HepG2 (cell line): ENCODE data around the gene PTGIS. TPM values are rescaled to one million over a fixed set of nuclear protein-coding genes. Genes with fewer than 3 reads are reported as not detected.
A peak's percentile ranks its signal among the peaks of the same experiment; 100 is the strongest.

Experiments used
- ATAD3A ChIP-seq: sonication (generic); formaldehyde crosslinking; IDR thresholded peaks from 2 replicates; pipeline ENCODE4 v1.4.0; 2020; ENCODE audit warnings: missing genetic modification reagents
- ESRRA ChIP-seq: sonication (generic); formaldehyde crosslinking; IDR thresholded peaks from 2 replicates; pipeline ENCODE4 v1.5.1; 2020; ENCODE audit warnings: mild to moderate bottlenecking, low read depth, missing genetic modification reagents
- FOXA1 ChIP-seq, 2 experiments: fragments of 450-650 bp in 1 of 2; sonication (generic) in 1 of 2; formaldehyde crosslinking in 1 of 2; IDR thresholded peaks; 2 replicates each; pipeline versions ENCODE4 v1.4.0 to v1.6.1; 2016 to 2020; ENCODE audit warnings: missing genetic modification reagents in 1 of 2
- FOXC1 ChIP-seq: sonication (generic); formaldehyde crosslinking; IDR thresholded peaks from 2 replicates; pipeline ENCODE4 v1.8.0; 2022; ENCODE audit warnings: mild to moderate bottlenecking, missing genetic modification reagents, borderline replicate concordance
- HDAC2 ChIP-seq: sonication (generic); formaldehyde crosslinking; IDR thresholded peaks from 2 replicates; pipeline ENCODE4 v1.4.0; 2020; ENCODE audit warnings: missing genetic modification reagents
- HES4 ChIP-seq: sonication (generic); formaldehyde crosslinking; IDR thresholded peaks from 2 replicates; pipeline ENCODE4 v1.9.0; 2021; ENCODE audit warnings: mild to moderate bottlenecking, missing genetic modification reagents, borderline replicate concordance
- IKZF1 ChIP-seq: fragments of 450-650 bp; IDR thresholded peaks from 2 replicates; pipeline ENCODE4 v1.7.1; 2016
- LRRFIP1 ChIP-seq: sonication (generic); formaldehyde crosslinking; conservative IDR thresholded peaks from 2 replicates; pipeline ENCODE4 v1.4.0; 2020; ENCODE audit warnings: missing genetic modification reagents
- MBD4 ChIP-seq: IDR thresholded peaks from 2 replicates; pipeline ENCODE4 v1.6.1; 2012; ENCODE audit warnings: low read length, inconsistent platforms, borderline replicate concordance
- MED1 ChIP-seq: sonication (generic); formaldehyde crosslinking; IDR thresholded peaks from 2 replicates; pipeline ENCODE4 v1.4.0; 2020; ENCODE audit warnings: missing genetic modification reagents
- NCOA2 ChIP-seq: sonication (generic); formaldehyde crosslinking; IDR thresholded peaks from 2 replicates; pipeline ENCODE4 v1.8.0; 2022; ENCODE audit warnings: inconsistent platforms
- NFYC ChIP-seq: IDR thresholded peaks from 2 replicates; pipeline ENCODE4 v1.6.1; 2016; ENCODE audit warnings: missing genetic modification reagents, missing compliant biosample characterization
- NRL ChIP-seq: sonication (generic); formaldehyde crosslinking; IDR thresholded peaks from 2 replicates; pipeline ENCODE4 v1.5.0; 2020; ENCODE audit warnings: missing genetic modification reagents, mild to moderate bottlenecking, moderate library complexity, borderline replicate concordance
- YEATS2 ChIP-seq: sonication (generic); formaldehyde crosslinking; IDR thresholded peaks from 2 replicates; pipeline ENCODE4 v1.4.0; 2020; ENCODE audit warnings: missing genetic modification reagents, borderline replicate concordance
- ZBTB3 ChIP-seq: sonication (generic); formaldehyde crosslinking; IDR thresholded peaks from 2 replicates; pipeline ENCODE4 v1.4.0; 2020; ENCODE audit warnings: low read depth, mild to moderate bottlenecking, moderate library complexity, missing genetic modification reagents, borderline replicate concordance
- ZBTB7B ChIP-seq: sonication (generic); formaldehyde crosslinking; IDR thresholded peaks from 2 replicates; pipeline ENCODE4 v1.4.0; 2020; ENCODE audit warnings: missing genetic modification reagents
- ZNF160 ChIP-seq: sonication (generic); formaldehyde crosslinking; IDR thresholded peaks from 2 replicates; pipeline ENCODE4 v1.8.0; 2022; ENCODE audit warnings: mild to moderate bottlenecking, inconsistent platforms, missing genetic modification reagents
- polyA plus RNA-seq, 8 experiments: library from polyadenylated mRNA; depleted of rRNA in 3 of 8; stranded (reverse) in 7 of 8; unstranded in 1 of 8; fragments of >200 nt; fragmentation: Illumina TruSeq in 4 of 8; extraction: Trizol in 4 of 8; gene quantifications; 2 replicates each; pipeline versions ENCODE4 v1.2.1 to v1.2.3, GENCODE V29; 2011 to 2016; ENCODE audit warnings: low read depth in 4 of 8, missing spikeins in 1 of 8, mixed read lengths in 1 of 8; ENCODE audit not compliant: insufficient read depth in 1 of 8
- total RNA-seq, 5 experiments: library from RNA; depleted of rRNA; stranded (reverse); fragments of >200 nt; fragmentation: Illumina TruSeq; extraction: Trizol; gene quantifications; 2 replicates each; pipeline ENCODE4 v1.2.3, GENCODE V29; 2016; ENCODE audit warnings: low read depth in 1 of 5
- TF ChIP-seq, protein P1 (sequence below): sonication (generic); formaldehyde crosslinking; IDR thresholded peaks from 2 replicates; pipeline ENCODE4 v1.8.0; 2022; ENCODE audit warnings: mild to moderate bottlenecking, missing genetic modification reagents, moderate library complexity
- TF ChIP-seq, protein P2 (sequence below): sonication (generic); formaldehyde crosslinking; IDR thresholded peaks from 2 replicates; pipeline ENCODE4 v1.4.0; 2020; ENCODE audit warnings: mild to moderate bottlenecking, missing genetic modification reagents, borderline replicate concordance
- TF ChIP-seq, protein P3 (sequence below): sonication (generic); formaldehyde crosslinking; IDR thresholded peaks from 2 replicates; pipeline ENCODE4 v1.4.0; 2020; ENCODE audit warnings: missing genetic modification reagents, borderline replicate concordance

The PTGIS gene
- total and polyA plus RNA-seq, 2 of the 13 experiments (the other 11 are each of a cell fraction or from before 2014, with no cell fraction given) = not detected

DNA sequence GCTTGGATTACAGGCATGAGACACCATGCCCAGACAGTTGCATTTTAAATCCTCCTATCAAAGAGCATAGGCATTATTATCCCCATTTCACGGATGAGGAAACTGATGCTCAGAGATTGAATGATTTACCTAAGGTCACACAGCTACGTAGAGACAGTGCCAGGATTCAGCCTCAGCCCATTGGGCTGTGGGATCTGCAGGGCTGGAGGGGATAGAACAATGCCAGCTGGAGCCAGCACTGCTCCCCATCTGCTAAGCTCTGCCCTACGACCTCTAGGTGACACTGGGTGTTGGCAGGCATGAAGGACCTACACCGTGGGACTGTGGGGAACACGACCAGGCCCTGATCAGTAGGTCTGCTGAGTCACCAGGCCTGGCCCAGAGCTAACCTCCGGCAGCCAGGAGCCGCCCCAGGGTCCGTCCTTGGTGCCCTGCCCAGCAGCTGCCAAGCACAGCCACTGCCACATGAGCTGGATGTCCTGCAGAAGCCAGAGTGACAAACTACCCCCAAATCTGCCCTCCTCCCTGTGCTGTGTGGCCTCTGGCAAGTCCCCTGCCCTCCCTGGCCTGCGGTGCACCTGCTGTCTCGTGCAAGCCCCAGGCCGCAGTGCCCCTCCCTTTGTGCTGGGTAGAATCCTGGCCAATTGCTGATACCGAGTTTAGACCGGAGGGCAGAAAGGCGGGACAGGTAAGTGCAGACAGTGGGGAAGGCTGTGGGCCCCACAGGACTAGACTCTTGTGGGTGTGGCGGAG lies 47.6 kb upstream of the PTGIS start (continued):
- TF ChIP-seq ZBTB3 (no peak), ZBTB7B (no peak), FOXA1 (IDR thresholded peaks at IDR 0.05) (no peak), FOXA1 (CRISPR knock-in tag; IDR thresholded peaks at IDR 0.05) (no peak), ATAD3A (CRISPR knock-in tag) (no peak), LRRFIP1 (CRISPR knock-in tag) (no peak), YEATS2 (CRISPR knock-in tag) (0 out of 2 replicates have a peak, but pooled peaks have one; percentile 4), MBD4 (no peak), FOXC1 (no peak), HDAC2 (CRISPR knock-in tag) (no peak), MED1 (0 out of 2 replicates have a peak, but pooled peaks have one; percentile 49), NCOA2 (CRISPR knock-in tag) (no peak), NRL (CRISPR knock-in tag) (peak; percentile 83), HES4 (CRISPR knock-in tag) (peak; percentile 67), IKZF1 (no peak), ESRRA (CRISPR knock-in tag) (no peak), NFYC (CRISPR knock-in tag) (no peak; the same call in 1 of the 2 replicates), ZNF160 (CRISPR knock-in tag) (no peak)
- TF ChIP-seq, protein P1, sequence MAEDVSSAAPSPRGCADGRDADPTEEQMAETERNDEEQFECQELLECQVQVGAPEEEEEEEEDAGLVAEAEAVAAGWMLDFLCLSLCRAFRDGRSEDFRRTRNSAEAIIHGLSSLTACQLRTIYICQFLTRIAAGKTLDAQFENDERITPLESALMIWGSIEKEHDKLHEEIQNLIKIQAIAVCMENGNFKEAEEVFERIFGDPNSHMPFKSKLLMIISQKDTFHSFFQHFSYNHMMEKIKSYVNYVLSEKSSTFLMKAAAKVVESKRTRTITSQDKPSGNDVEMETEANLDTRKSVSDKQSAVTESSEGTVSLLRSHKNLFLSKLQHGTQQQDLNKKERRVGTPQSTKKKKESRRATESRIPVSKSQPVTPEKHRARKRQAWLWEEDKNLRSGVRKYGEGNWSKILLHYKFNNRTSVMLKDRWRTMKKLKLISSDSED = no peak
- TF ChIP-seq, protein P2, sequence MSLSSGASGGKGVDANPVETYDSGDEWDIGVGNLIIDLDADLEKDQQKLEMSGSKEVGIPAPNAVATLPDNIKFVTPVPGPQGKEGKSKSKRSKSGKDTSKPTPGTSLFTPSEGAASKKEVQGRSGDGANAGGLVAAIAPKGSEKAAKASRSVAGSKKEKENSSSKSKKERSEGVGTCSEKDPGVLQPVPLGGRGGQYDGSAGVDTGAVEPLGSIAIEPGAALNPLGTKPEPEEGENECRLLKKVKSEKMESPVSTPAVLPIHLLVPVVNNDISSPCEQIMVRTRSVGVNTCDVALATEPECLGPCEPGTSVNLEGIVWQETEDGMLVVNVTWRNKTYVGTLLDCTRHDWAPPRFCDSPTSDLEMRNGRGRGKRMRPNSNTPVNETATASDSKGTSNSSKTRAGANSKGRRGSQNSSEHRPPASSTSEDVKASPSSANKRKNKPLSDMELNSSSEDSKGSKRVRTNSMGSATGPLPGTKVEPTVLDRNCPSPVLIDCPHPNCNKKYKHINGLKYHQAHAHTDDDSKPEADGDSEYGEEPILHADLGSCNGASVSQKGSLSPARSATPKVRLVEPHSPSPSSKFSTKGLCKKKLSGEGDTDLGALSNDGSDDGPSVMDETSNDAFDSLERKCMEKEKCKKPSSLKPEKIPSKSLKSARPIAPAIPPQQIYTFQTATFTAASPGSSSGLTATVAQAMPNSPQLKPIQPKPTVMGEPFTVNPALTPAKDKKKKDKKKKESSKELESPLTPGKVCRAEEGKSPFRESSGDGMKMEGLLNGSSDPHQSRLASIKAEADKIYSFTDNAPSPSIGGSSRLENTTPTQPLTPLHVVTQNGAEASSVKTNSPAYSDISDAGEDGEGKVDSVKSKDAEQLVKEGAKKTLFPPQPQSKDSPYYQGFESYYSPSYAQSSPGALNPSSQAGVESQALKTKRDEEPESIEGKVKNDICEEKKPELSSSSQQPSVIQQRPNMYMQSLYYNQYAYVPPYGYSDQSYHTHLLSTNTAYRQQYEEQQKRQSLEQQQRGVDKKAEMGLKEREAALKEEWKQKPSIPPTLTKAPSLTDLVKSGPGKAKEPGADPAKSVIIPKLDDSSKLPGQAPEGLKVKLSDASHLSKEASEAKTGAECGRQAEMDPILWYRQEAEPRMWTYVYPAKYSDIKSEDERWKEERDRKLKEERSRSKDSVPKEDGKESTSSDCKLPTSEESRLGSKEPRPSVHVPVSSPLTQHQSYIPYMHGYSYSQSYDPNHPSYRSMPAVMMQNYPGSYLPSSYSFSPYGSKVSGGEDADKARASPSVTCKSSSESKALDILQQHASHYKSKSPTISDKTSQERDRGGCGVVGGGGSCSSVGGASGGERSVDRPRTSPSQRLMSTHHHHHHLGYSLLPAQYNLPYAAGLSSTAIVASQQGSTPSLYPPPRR (CRISPR knock-in tag) = no peak; the same call in 1 of the 2 replicates
- TF ChIP-seq, protein P3, sequence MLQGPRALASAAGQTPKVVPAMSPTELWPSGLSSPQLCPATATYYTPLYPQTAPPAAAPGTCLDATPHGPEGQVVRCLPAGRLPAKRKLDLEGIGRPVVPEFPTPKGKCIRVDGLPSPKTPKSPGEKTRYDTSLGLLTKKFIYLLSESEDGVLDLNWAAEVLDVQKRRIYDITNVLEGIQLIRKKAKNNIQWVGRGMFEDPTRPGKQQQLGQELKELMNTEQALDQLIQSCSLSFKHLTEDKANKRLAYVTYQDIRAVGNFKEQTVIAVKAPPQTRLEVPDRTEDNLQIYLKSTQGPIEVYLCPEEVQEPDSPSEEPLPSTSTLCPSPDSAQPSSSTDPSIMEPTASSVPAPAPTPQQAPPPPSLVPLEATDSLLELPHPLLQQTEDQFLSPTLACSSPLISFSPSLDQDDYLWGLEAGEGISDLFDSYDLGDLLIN (CRISPR knock-in tag) = no peak
